ENCODE measurements around the gene RRN3. TPM values are rescaled to one million over a fixed set of nuclear protein-coding genes. Genes with fewer than 3 reads are reported as not detected.
A peak's percentile ranks its signal among the peaks of the same experiment; 100 is the strongest.
"Not testable (repeated sequence)": the region's sequence is repeated elsewhere in the genome, so short reads cannot be mapped to it uniquely, and the experiment has no call there.

The RRN3 gene
- total RNA-seq, 4 donors from 2014 or later = 24.7 to 56.9 (median 38.1) TPM

GRCh38 chr16:15046692-15047376 lies 47.2 kb downstream of the RRN3 start:
- intact Hi-C loops (cut with DNase I; ENCODE audit: low total_unique reads) = no loop called here
- Histone ChIP-seq H3K27me3 (no peaks in the 10 kb centered on the region), H3K4me1 (peaks cover 0 to 1% of the 10 kb centered on the region in 2 donors), H3K9me3 (no peaks in the 10 kb centered on the region), H3K4me3 (no peak overlapping the region), H3K36me3 (no peaks in the 10 kb centered on the region), H3K27ac (no peak overlapping the region)
- TF ChIP-seq POLR2A (IDR thresholded peaks at IDR 0.05) (no peak), CTCF (IDR thresholded peaks at IDR 0.05) (no peak)
- DNase-seq = no peak

GRCh38 chr16:15045270-15045669 lies 48.8 kb downstream of the RRN3 start:
- H3K27me3 ChIP-seq; H3K4me1 ChIP-seq; DNase-seq; intact Hi-C loops (cut with DNase I; ENCODE audit: low total_unique reads); H3K9me3 ChIP-seq; H3K27ac ChIP-seq; H3K36me3 ChIP-seq; H3K4me3 ChIP-seq: not testable (repeated sequence)

- no peak for DNase-seq
- TF ChIP-seq POLR2A (IDR thresholded peaks at IDR 0.05) (no peak), CTCF (IDR thresholded peaks at IDR 0.05) (no peak)
- Histone ChIP-seq H3K36me3 (no peaks in the 10 kb centered on the region), H3K27me3 (no peaks in the 10 kb centered on the region), H3K9me3 (no peaks in the 10 kb centered on the region), H3K27ac (no peak overlapping the region), H3K4me1 (peaks cover 0 to 6% of the 10 kb centered on the region in 2 donors), H3K4me3 (no peak overlapping the region)
- intact Hi-C loops (cut with DNase I; ENCODE audit: low total_unique reads) = no loop called here
These were observed 49.8 kb downstream of the RRN3 start for GRCh38 chr16:15044286-15044685.

GRCh38 chr16:15043344-15043743 lies 50.7 kb downstream of the RRN3 start:
- intact Hi-C loops (cut with DNase I; ENCODE audit: low total_unique reads) = no loop called here
- no peak for DNase-seq
- TF ChIP-seq POLR2A (IDR thresholded peaks at IDR 0.05) (no peak), CTCF (IDR thresholded peaks at IDR 0.05) (no peak)
- H3K4me3 ChIP-seq = no peak overlapping the region
- H3K36me3 ChIP-seq = no peaks in the 10 kb centered on the region
- H3K27me3 ChIP-seq = no peaks in the 10 kb centered on the region
- H3K27ac ChIP-seq = no peak overlapping the region
- no peaks in the 10 kb centered on the region for H3K9me3 ChIP-seq
- peaks cover 0 to 6% of the 10 kb centered on the region in 2 donors for H3K4me1 ChIP-seq

GRCh38 chr16:15041271-15042004 lies 52.6 kb downstream of the RRN3 start:
- no peaks in the 10 kb centered on the region for H3K27me3 ChIP-seq
- no peak overlapping the region for H3K4me3 ChIP-seq
- peak overlapping the region; percentile 5 to 53 for H3K27ac ChIP-seq
- no peaks in the 10 kb centered on the region for H3K36me3 ChIP-seq
- peaks cover 0 to 6% of the 10 kb centered on the region in 2 donors for H3K4me1 ChIP-seq
- TF ChIP-seq POLR2A (IDR thresholded peaks at IDR 0.05) = no peak
- TF ChIP-seq CTCF (IDR thresholded peaks at IDR 0.05) = peak in 1 of 4 experiments; percentile 8
- intact Hi-C loops (cut with DNase I; ENCODE audit: low total_unique reads) = no loop called here
- peak; percentile 57 to 78 for DNase-seq
- no peaks in the 10 kb centered on the region for H3K9me3 ChIP-seq
